HepG2 (cell line): ENCODE data around the gene OR7G3. TPM values are rescaled to one million over a fixed set of nuclear protein-coding genes. Genes with fewer than 3 reads are reported as not detected.

ENCODE experiments used
- ARNTL ChIP-seq: sonication (generic); formaldehyde crosslinking; IDR thresholded peaks from 2 replicates; pipeline ENCODE4 v1.4.0; 2020; ENCODE audit warnings: mild to moderate bottlenecking, missing genetic modification reagents
- MED13 ChIP-seq: sonication (generic); formaldehyde crosslinking; IDR thresholded peaks from 2 replicates; pipeline ENCODE4 v1.5.0; 2020; ENCODE audit warnings: missing genetic modification reagents
- NR2F6 ChIP-seq, 2 experiments: IDR thresholded peaks; 2 replicates each; pipeline ENCODE4 v1.6.1; 2016; ENCODE audit warnings: antibody characterized with exemption in 1 of 2, mild to moderate bottlenecking in 1 of 2
- SALL2 ChIP-seq: sonication (generic); formaldehyde crosslinking; IDR thresholded peaks from 2 replicates; pipeline ENCODE4 v1.8.1; 2023; ENCODE audit warnings: mild to moderate bottlenecking, missing genetic modification reagents, inconsistent platforms
- SYNCRIP ChIP-seq: fragments of 200-400 bp; formaldehyde crosslinking; IDR thresholded peaks from 2 replicates; pipeline ENCODE4 v1.6.1; 2018; ENCODE audit warnings: mild to moderate bottlenecking, low read depth, low read length; ENCODE audit not compliant: insufficient read depth
- TCF12 ChIP-seq, 2 experiments: fragments of 450-650 bp in 1 of 2; sonication (generic) in 1 of 2; formaldehyde crosslinking in 1 of 2; IDR thresholded peaks; 2 replicates each; pipeline versions ENCODE4 v1.6.1 to v1.8.0; 2017 to 2022; ENCODE audit warnings: antibody characterized with exemption in 1 of 2, mild to moderate bottlenecking in 1 of 2, missing genetic modification reagents in 1 of 2, moderate library complexity in 1 of 2
- ZBTB20 ChIP-seq: sonication (generic); formaldehyde crosslinking; IDR thresholded peaks from 2 replicates; pipeline ENCODE4 v1.8.1; 2023; ENCODE audit warnings: missing genetic modification reagents, low read depth, mild to moderate bottlenecking, borderline replicate concordance
- ZNF20 ChIP-seq: sonication (generic); formaldehyde crosslinking; IDR thresholded peaks from 2 replicates; pipeline ENCODE4 v1.4.0; 2020; ENCODE audit warnings: mild to moderate bottlenecking, moderate library complexity, missing genetic modification reagents
- ZNF235 ChIP-seq: sonication (generic); formaldehyde crosslinking; IDR thresholded peaks from 2 replicates; pipeline ENCODE4 v1.8.1; 2023; ENCODE audit warnings: mild to moderate bottlenecking, missing genetic modification reagents, borderline replicate concordance
- ZNF350 ChIP-seq: sonication (generic); formaldehyde crosslinking; IDR thresholded peaks from 2 replicates; pipeline ENCODE4 v1.4.0; 2020; ENCODE audit warnings: mild to moderate bottlenecking, low read depth, missing genetic modification reagents, borderline replicate concordance
- ZNF383 ChIP-seq: sonication (generic); formaldehyde crosslinking; IDR thresholded peaks from 2 replicates; pipeline ENCODE4 v1.4.0; 2020; ENCODE audit warnings: missing genetic modification reagents, mild to moderate bottlenecking, borderline replicate concordance
- ZNF543 ChIP-seq: sonication (generic); formaldehyde crosslinking; IDR thresholded peaks from 2 replicates; pipeline ENCODE4 v1.4.0; 2020; ENCODE audit warnings: mild to moderate bottlenecking, missing genetic modification reagents
- ZNF558 ChIP-seq: sonication (generic); formaldehyde crosslinking; IDR thresholded peaks from 2 replicates; pipeline ENCODE4 v1.9.0; 2022; ENCODE audit warnings: mild to moderate bottlenecking, missing genetic modification reagents, borderline replicate concordance
- ZNF709 ChIP-seq: sonication (generic); formaldehyde crosslinking; IDR thresholded peaks from 2 replicates; pipeline ENCODE4 v1.5.0; 2020; ENCODE audit warnings: mild to moderate bottlenecking, missing genetic modification reagents
- polyA plus RNA-seq, 8 experiments: library from polyadenylated mRNA; depleted of rRNA in 3 of 8; stranded (reverse) in 7 of 8; unstranded in 1 of 8; fragments of >200 nt; fragmentation: Illumina TruSeq in 4 of 8; extraction: Trizol in 4 of 8; gene quantifications; 2 replicates each; pipeline versions ENCODE4 v1.2.1 to v1.2.3, GENCODE V29; 2011 to 2016; ENCODE audit warnings: low read depth in 4 of 8, missing spikeins in 1 of 8, mixed read lengths in 1 of 8; ENCODE audit not compliant: insufficient read depth in 1 of 8
- total RNA-seq, 5 experiments: library from RNA; depleted of rRNA; stranded (reverse); fragments of >200 nt; fragmentation: Illumina TruSeq; extraction: Trizol; gene quantifications; 2 replicates each; pipeline ENCODE4 v1.2.3, GENCODE V29; 2016; ENCODE audit warnings: low read depth in 1 of 5
- TF ChIP-seq, protein P1 (sequence below): sonication (generic); formaldehyde crosslinking; IDR thresholded peaks from 2 replicates; pipeline ENCODE4 v1.5.0; 2020; ENCODE audit warnings: mild to moderate bottlenecking, missing genetic modification reagents
- TF ChIP-seq, protein P2 (sequence below): IDR thresholded peaks from 2 replicates; pipeline ENCODE4 v1.6.1; 2016; ENCODE audit warnings: low read depth, missing genetic modification reagents, missing compliant biosample characterization
- TF ChIP-seq, protein P3 (sequence below): sonication (generic); formaldehyde crosslinking; IDR thresholded peaks from 2 replicates; pipeline ENCODE4 v1.5.1; 2020; ENCODE audit warnings: mild to moderate bottlenecking, missing genetic modification reagents, moderate library complexity

The OR7G3 gene
- total and polyA plus RNA-seq, 2 of the 13 experiments (the other 11 are each of a cell fraction or from before 2014, with no cell fraction given) = not detected

DNA sequence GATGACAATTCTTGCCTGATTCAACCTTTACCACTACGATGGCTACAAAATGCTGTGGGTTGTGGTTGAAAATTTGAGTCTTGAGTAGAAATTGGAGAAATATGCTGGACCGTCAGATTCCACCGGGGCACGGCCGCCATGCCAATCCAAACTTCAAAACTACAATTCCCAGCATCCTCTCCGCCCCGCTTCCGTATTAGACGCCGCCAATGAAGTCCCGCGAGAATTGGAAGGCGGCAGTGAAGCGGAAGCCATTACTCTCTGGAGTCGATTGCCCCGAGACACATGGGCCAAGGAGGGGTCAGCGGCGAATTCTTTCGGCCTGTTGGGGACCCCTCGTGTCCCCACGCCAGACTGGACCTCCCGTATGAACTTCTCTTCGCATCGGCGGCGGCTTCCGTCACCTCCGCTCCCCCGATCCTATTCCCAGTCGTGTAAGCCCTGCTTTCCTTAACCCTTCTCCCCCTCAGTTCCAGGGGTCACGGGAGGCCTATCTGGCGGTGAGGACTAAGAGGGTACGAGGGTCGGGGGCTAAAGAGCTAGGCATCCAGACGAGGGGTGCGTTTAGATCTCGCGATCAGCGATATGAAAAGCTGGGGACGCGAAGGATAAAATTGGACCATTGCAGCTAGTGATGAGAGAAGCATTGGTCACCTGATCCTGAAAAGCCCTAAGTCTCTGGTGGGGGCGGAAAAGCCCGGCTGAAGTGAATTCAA is 13.6 kb upstream of the OR7G3 start, which contains the start of gene ZNF317 (continued):
- TF ChIP-seq TCF12 (IDR thresholded peaks at IDR 0.05) = no peak
- 0 out of 2 replicates have a peak, but pooled peaks have one; percentile 48 for TF ChIP-seq TCF12 (CRISPR knock-in tag; IDR thresholded peaks at IDR 0.05)
- no peak for TF ChIP-seq ZNF20 (CRISPR knock-in tag)
- no peak for TF ChIP-seq ZNF383
- no peak for TF ChIP-seq SYNCRIP
- TF ChIP-seq, protein P1, sequence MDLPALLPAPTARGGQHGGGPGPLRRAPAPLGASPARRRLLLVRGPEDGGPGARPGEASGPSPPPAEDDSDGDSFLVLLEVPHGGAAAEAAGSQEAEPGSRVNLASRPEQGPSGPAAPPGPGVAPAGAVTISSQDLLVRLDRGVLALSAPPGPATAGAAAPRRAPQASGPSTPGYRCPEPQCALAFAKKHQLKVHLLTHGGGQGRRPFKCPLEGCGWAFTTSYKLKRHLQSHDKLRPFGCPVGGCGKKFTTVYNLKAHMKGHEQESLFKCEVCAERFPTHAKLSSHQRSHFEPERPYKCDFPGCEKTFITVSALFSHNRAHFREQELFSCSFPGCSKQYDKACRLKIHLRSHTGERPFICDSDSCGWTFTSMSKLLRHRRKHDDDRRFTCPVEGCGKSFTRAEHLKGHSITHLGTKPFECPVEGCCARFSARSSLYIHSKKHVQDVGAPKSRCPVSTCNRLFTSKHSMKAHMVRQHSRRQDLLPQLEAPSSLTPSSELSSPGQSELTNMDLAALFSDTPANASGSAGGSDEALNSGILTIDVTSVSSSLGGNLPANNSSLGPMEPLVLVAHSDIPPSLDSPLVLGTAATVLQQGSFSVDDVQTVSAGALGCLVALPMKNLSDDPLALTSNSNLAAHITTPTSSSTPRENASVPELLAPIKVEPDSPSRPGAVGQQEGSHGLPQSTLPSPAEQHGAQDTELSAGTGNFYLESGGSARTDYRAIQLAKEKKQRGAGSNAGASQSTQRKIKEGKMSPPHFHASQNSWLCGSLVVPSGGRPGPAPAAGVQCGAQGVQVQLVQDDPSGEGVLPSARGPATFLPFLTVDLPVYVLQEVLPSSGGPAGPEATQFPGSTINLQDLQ (CRISPR knock-in tag) = peak; percentile 50; the same call in 1 of the 2 replicates
- peak; percentile 56; the same call in 1 of the 2 replicates for TF ChIP-seq NR2F6 (IDR thresholded peaks at IDR 0.05)
- TF ChIP-seq NR2F6 (CRISPR knock-in tag; IDR thresholded peaks at IDR 0.05) = peak; percentile 40; the same call in 1 of the 2 replicates
- TF ChIP-seq ZNF709 (CRISPR knock-in tag) = peak; percentile 77; the same call in 1 of the 2 replicates
- TF ChIP-seq SALL2 = peak; percentile 86; the same call in 1 of the 2 replicates
- TF ChIP-seq ZNF558 (CRISPR knock-in tag) = 0 out of 2 replicates have a peak, but pooled peaks have one; percentile 61
- TF ChIP-seq MED13 (CRISPR knock-in tag) = 0 out of 2 replicates have a peak, but pooled peaks have one; percentile 35
- 0 out of 2 replicates have a peak, but pooled peaks have one; percentile 24 for TF ChIP-seq ZNF543 (CRISPR knock-in tag)
- TF ChIP-seq, protein P2, sequence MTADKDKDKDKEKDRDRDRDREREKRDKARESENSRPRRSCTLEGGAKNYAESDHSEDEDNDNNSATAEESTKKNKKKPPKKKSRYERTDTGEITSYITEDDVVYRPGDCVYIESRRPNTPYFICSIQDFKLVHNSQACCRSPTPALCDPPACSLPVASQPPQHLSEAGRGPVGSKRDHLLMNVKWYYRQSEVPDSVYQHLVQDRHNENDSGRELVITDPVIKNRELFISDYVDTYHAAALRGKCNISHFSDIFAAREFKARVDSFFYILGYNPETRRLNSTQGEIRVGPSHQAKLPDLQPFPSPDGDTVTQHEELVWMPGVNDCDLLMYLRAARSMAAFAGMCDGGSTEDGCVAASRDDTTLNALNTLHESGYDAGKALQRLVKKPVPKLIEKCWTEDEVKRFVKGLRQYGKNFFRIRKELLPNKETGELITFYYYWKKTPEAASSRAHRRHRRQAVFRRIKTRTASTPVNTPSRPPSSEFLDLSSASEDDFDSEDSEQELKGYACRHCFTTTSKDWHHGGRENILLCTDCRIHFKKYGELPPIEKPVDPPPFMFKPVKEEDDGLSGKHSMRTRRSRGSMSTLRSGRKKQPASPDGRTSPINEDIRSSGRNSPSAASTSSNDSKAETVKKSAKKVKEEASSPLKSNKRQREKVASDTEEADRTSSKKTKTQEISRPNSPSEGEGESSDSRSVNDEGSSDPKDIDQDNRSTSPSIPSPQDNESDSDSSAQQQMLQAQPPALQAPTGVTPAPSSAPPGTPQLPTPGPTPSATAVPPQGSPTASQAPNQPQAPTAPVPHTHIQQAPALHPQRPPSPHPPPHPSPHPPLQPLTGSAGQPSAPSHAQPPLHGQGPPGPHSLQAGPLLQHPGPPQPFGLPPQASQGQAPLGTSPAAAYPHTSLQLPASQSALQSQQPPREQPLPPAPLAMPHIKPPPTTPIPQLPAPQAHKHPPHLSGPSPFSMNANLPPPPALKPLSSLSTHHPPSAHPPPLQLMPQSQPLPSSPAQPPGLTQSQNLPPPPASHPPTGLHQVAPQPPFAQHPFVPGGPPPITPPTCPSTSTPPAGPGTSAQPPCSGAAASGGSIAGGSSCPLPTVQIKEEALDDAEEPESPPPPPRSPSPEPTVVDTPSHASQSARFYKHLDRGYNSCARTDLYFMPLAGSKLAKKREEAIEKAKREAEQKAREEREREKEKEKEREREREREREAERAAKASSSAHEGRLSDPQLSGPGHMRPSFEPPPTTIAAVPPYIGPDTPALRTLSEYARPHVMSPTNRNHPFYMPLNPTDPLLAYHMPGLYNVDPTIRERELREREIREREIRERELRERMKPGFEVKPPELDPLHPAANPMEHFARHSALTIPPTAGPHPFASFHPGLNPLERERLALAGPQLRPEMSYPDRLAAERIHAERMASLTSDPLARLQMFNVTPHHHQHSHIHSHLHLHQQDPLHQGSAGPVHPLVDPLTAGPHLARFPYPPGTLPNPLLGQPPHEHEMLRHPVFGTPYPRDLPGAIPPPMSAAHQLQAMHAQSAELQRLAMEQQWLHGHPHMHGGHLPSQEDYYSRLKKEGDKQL (CRISPR knock-in tag) = no peak
- 0 out of 2 replicates have a peak, but pooled peaks have one; percentile 43 for TF ChIP-seq ZNF235 (CRISPR knock-in tag)
- peak; percentile 40 for TF ChIP-seq ARNTL (CRISPR knock-in tag)
- TF ChIP-seq, protein P3, sequence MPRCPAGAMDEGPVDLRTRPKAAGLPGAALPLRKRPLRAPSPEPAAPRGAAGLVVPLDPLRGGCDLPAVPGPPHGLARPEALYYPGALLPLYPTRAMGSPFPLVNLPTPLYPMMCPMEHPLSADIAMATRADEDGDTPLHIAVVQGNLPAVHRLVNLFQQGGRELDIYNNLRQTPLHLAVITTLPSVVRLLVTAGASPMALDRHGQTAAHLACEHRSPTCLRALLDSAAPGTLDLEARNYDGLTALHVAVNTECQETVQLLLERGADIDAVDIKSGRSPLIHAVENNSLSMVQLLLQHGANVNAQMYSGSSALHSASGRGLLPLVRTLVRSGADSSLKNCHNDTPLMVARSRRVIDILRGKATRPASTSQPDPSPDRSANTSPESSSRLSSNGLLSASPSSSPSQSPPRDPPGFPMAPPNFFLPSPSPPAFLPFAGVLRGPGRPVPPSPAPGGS = peak; percentile 55; the same call in 1 of the 2 replicates
- peak; percentile 70; the same call in 1 of the 2 replicates for TF ChIP-seq ZBTB20 (CRISPR knock-in tag)
- peak; percentile 90; the same call in 1 of the 2 replicates for TF ChIP-seq ZNF350 (CRISPR knock-in tag)
